ENCODE data around the gene GPN2. TPM values are rescaled to one million over a fixed set of nuclear protein-coding genes. Genes with fewer than 3 reads are reported as not detected.

Gene GPN2
- total and polyA plus RNA-seq, 9 of the 15 experiments (the other 6 are each of a cell fraction or from before 2014, with no cell fraction given) = 9.9 to 58.8 (median 20.4) TPM

GRCh38 chr1:26864610-26865480, 25.2 kb downstream of the GPN2 start (continued):
- TF ChIP-seq JUN (IDR thresholded peaks at IDR 0.05; ENCODE audit: borderline replicate concordance, low read depth, low read length) = no peak
- TF ChIP-seq JUN (CRISPR knock-in tag; IDR thresholded peaks at IDR 0.05; ENCODE audit: borderline replicate concordance) = 0 out of 2 replicates have a peak, but pooled peaks have one; percentile 64
- no peak for TF ChIP-seq SMAD2 (IDR thresholded peaks at IDR 0.05; ENCODE audit: low read depth, low read length)
- TF ChIP-seq EP400 (IDR thresholded peaks at IDR 0.05) = peak; percentile 63
- TF ChIP-seq PHF8 (IDR thresholded peaks at IDR 0.05; ENCODE audit: borderline replicate concordance, low read length) = peak; percentile 88; the same call in 1 of the 2 replicates
- peak; percentile 81 for TF ChIP-seq MEIS2 (IDR thresholded peaks at IDR 0.05; ENCODE audit: partially characterized antibody)
- TF ChIP-seq POLR2H (tag; IDR thresholded peaks at IDR 0.05; ENCODE audit: low read depth) = peak; percentile 91
- TF ChIP-seq MITF (IDR thresholded peaks at IDR 0.05) = no peak
- no peak for TF ChIP-seq THRB (CRISPR knock-in tag; conservative IDR thresholded peaks at IDR 0.05)
- peak; percentile 97 for TF ChIP-seq KDM5B (IDR thresholded peaks at IDR 0.05; ENCODE audit: insufficient replicate concordance, low read depth, low read length)
- TF ChIP-seq KAT7 (CRISPR knock-in tag; IDR thresholded peaks at IDR 0.05; ENCODE audit: borderline replicate concordance) = no peak
- peak in 1 of 3 experiments; percentile 67; a peak in 2 of 6 replicates for TF ChIP-seq ZBTB11 (CRISPR knock-in tag; IDR thresholded peaks at IDR 0.05)
- TF ChIP-seq ZNF282 (CRISPR knock-in tag; IDR thresholded peaks at IDR 0.05) = 0 out of 2 replicates have a peak, but pooled peaks have one; percentile 59
- TF ChIP-seq MTA3 (IDR thresholded peaks at IDR 0.05; ENCODE audit: borderline replicate concordance) = peak; percentile 89; the same call in 1 of the 2 replicates
- TF ChIP-seq ZKSCAN8 (CRISPR knock-in tag; IDR thresholded peaks at IDR 0.05) = no peak
- TF ChIP-seq HEY1 (CRISPR knock-in tag; IDR thresholded peaks at IDR 0.05; ENCODE audit: borderline replicate concordance) = no peak
- no peak for TF ChIP-seq ZNF717 (CRISPR knock-in tag; IDR thresholded peaks at IDR 0.05)
- peak; percentile 78 for TF ChIP-seq ZBTB7A (IDR thresholded peaks at IDR 0.05; ENCODE audit: borderline replicate concordance, control insufficient read depth, low read depth, low read length)
- no peak; the same call in 1 of the 2 replicates for TF ChIP-seq GATAD2A (IDR thresholded peaks at IDR 0.05)
- no peak for TF ChIP-seq BRD9 (IDR thresholded peaks at IDR 0.05; ENCODE audit: low read depth, partially characterized antibody)
- TF ChIP-seq ZFP36 (IDR thresholded peaks at IDR 0.05; ENCODE audit: low read depth, low read length, partially characterized antibody) = no peak

Measured in K562 (cell line).